Prostate gland (tissue), 2 donors: ENCODE measurements around the gene NCR2. TPM values are rescaled to one million over a fixed set of nuclear protein-coding genes. Genes with fewer than 3 reads are reported as not detected.

Experiments used
- DNase-seq: peaks from one replicate; pipeline ENCODE4 v3.0.0-alpha.2; 2019; ENCODE audit warnings: low spot score
- H3K27ac ChIP-seq, 2 donors: fragments of 200-600 bp; sonication (generic); 2 replicates each; pipeline ENCODE4 v1.5.1; 2017 to 2019
- H3K27me3 ChIP-seq: fragments of 200-600 bp; sonication (generic); replicated peaks from 2 replicates; pipeline ENCODE4 v1.5.1; 2019; ENCODE audit not compliant: insufficient read depth
- H3K36me3 ChIP-seq, 2 donors: fragments of 200-600 bp; sonication (generic); 1 replicate in 1 of 2; 2 replicates in 1 of 2; pipeline versions ENCODE4 v1.5.1 to v1.8.1; 2017 to 2019
- H3K4me1 ChIP-seq: fragments of 200-600 bp; sonication (generic); replicated peaks from 2 replicates; pipeline ENCODE4 v1.5.1; 2019
- H3K4me3 ChIP-seq, 2 donors: fragments of 200-600 bp; sonication (generic); 2 replicates each; pipeline ENCODE4 v1.5.1; 2017 to 2019
- H3K9me3 ChIP-seq: fragments of 200-600 bp; sonication (generic); 2 replicates; pipeline ENCODE4 v1.5.1; 2017
- CTCF ChIP-seq, 4 experiments: fragments of 200-600 bp in 2 of 4; fragments of 450-650 bp in 2 of 4; sonication (generic) in 2 of 4; IDR thresholded peaks; 1 replicate in 3 of 4; 2 replicates in 1 of 4; pipeline ENCODE4 v1.5.1; 2016 to 2019; ENCODE audit warnings: antibody characterized with exemption in 4 of 4, mild to moderate bottlenecking in 2 of 4, moderate library complexity in 2 of 4
- POLR2A ChIP-seq: fragments of 450-650 bp; IDR thresholded peaks from one replicate; pipeline ENCODE4 v1.6.1; 2016; ENCODE audit warnings: antibody characterized with exemption, mild to moderate bottlenecking
- POLR2AphosphoS5 ChIP-seq: sonication (generic); formaldehyde crosslinking; IDR thresholded peaks from one replicate; pipeline ENCODE4 v1.6.1; 2017; ENCODE audit warnings: antibody characterized with exemption
- WGBS: methylation state at CpG from one replicate; pipeline ENCODE4 v1.1.5; 2018; 5-methylcytosine and 5-hydroxymethylcytosine counted together
- intact Hi-C: fragments of 100-400 bp; cut with DNase I; formaldehyde crosslinking; loops from one replicate; pipeline ENCODE4 v1.14.2; 2022
- total RNA-seq, 2 donors: library from RNA; depleted of rRNA; stranded (reverse); fragments of >200 nt; gene quantifications; one replicate each; pipeline ENCODE4 v1.1.0, GENCODE V29; 2016

The NCR2 gene
- total RNA-seq, 2 donors from 2014 or later: not detected

GRCh38 chr6:41346441-41346840 lies 11.0 kb downstream of the NCR2 start:
- intact Hi-C loops: no loop called here
- TF ChIP-seq POLR2A: no peak
- no peak for TF ChIP-seq CTCF (IDR thresholded peaks at IDR 0.05)
- TF ChIP-seq POLR2AphosphoS5: no peak
- no peak overlapping the region for H3K27ac ChIP-seq
- no peak for DNase-seq
- no peaks in the 10 kb centered on the region for H3K9me3 ChIP-seq
- WGBS: 79% methylated on average over 4 of the region's 4 CpGs
- H3K27me3 ChIP-seq: no peaks in the 10 kb centered on the region
- no peaks in the 10 kb centered on the region for H3K4me1 ChIP-seq
- H3K4me3 ChIP-seq: no peak overlapping the region
- no peaks in the 10 kb centered on the region for H3K36me3 ChIP-seq

- H3K4me1 ChIP-seq: no peaks in the 10 kb centered on the region
- WGBS: 82% methylated on average over 9 of the region's 9 CpGs
- H3K27me3 ChIP-seq: no peaks in the 10 kb centered on the region
- no peaks in the 10 kb centered on the region for H3K9me3 ChIP-seq
- no peak overlapping the region for H3K4me3 ChIP-seq
- intact Hi-C loops: no loop called here
- TF ChIP-seq CTCF (IDR thresholded peaks at IDR 0.05) (no peak), POLR2A (no peak), POLR2AphosphoS5 (no peak)
- no peak overlapping the region for H3K27ac ChIP-seq
- H3K36me3 ChIP-seq: no peaks in the 10 kb centered on the region
- DNase-seq: no peak
These were observed 12.1 kb downstream of the NCR2 start for GRCh38 chr6:41347378-41348050.

GRCh38 chr6:41348934-41349333 lies 13.5 kb downstream of the NCR2 start:
- H3K4me3 ChIP-seq: no peak overlapping the region
- no peaks in the 10 kb centered on the region for H3K9me3 ChIP-seq
- no peak for TF ChIP-seq POLR2AphosphoS5
- TF ChIP-seq CTCF (IDR thresholded peaks at IDR 0.05): no peak
- no peak for TF ChIP-seq POLR2A
- no peaks in the 10 kb centered on the region for H3K27me3 ChIP-seq
- H3K4me1 ChIP-seq: no peaks in the 10 kb centered on the region
- WGBS: 97% methylated on average over 2 of the region's 2 CpGs
- no peak overlapping the region for H3K27ac ChIP-seq
- intact Hi-C loops: no loop called here
- no peaks in the 10 kb centered on the region for H3K36me3 ChIP-seq
- DNase-seq: no peak

GRCh38 chr6:41352396-41352795 lies 17.0 kb downstream of the NCR2 start:
- no peak for TF ChIP-seq CTCF (IDR thresholded peaks at IDR 0.05)
- no peak for TF ChIP-seq POLR2AphosphoS5
- no peak for TF ChIP-seq POLR2A
- DNase-seq: no peak
- H3K27me3 ChIP-seq: no peaks in the 10 kb centered on the region
- intact Hi-C loops: no loop called here
- no peaks in the 10 kb centered on the region for H3K9me3 ChIP-seq
- WGBS: 30% methylated on average over 3 of the region's 3 CpGs
- no peaks in the 10 kb centered on the region for H3K4me1 ChIP-seq
- H3K36me3 ChIP-seq: no peaks in the 10 kb centered on the region
- no peak overlapping the region for H3K4me3 ChIP-seq
- H3K27ac ChIP-seq: no peak overlapping the region

- intact Hi-C loops: no loop called here
- H3K4me1 ChIP-seq: no peaks in the 10 kb centered on the region
- no peak for DNase-seq
- no peak overlapping the region for H3K27ac ChIP-seq
- no peak overlapping the region for H3K4me3 ChIP-seq
- H3K27me3 ChIP-seq: no peaks in the 10 kb centered on the region
- no peaks in the 10 kb centered on the region for H3K36me3 ChIP-seq
- 90% methylated on average over 3 of the region's 3 CpGs for WGBS
- H3K9me3 ChIP-seq: no peaks in the 10 kb centered on the region
- TF ChIP-seq CTCF (IDR thresholded peaks at IDR 0.05): no peak
- no peak for TF ChIP-seq POLR2AphosphoS5
- TF ChIP-seq POLR2A: no peak
These were observed 17.5 kb downstream of the NCR2 start for GRCh38 chr6:41352907-41353306.
